ENCODE results near the gene PPP4R1.

PPP4R1 gene

GRCh38 chr18:9628984-9629383, 14.6 kb upstream of the PPP4R1 start:
- no peaks in the 10 kb centered on the region for H3K36me3 ChIP-seq (ENCODE audit: control insufficient read depth, insufficient read depth, low read length)
- H3K4me3 ChIP-seq (replicated peaks; ENCODE audit: low read depth, low read length): no peak overlapping the region
- no peak for TF ChIP-seq CTCF (IDR thresholded peaks at IDR 0.05; ENCODE audit: insufficient read depth, low read length, poor library complexity, severe bottlenecking)
- no peak for DNase-seq (ENCODE audit: extremely low read depth, insufficient read length)
- no peaks in the 10 kb centered on the region for H3K27me3 ChIP-seq (replicated peaks; ENCODE audit: control insufficient read depth, insufficient read depth, low read length)

GRCh38 chr18:9627642-9628041, 13.3 kb upstream of the PPP4R1 start:
- no peak for TF ChIP-seq CTCF (IDR thresholded peaks at IDR 0.05; ENCODE audit: insufficient read depth, low read length, poor library complexity, severe bottlenecking)
- H3K4me3 ChIP-seq (replicated peaks; ENCODE audit: low read depth, low read length): no peak overlapping the region
- no peaks in the 10 kb centered on the region for H3K27me3 ChIP-seq (replicated peaks; ENCODE audit: control insufficient read depth, insufficient read depth, low read length)
- no peak for DNase-seq (ENCODE audit: extremely low read depth, insufficient read length)
- no peaks in the 10 kb centered on the region for H3K36me3 ChIP-seq (ENCODE audit: control insufficient read depth, insufficient read depth, low read length)

- TF ChIP-seq CTCF (IDR thresholded peaks at IDR 0.05; ENCODE audit: insufficient read depth, low read length, poor library complexity, severe bottlenecking): no peak
- no peak for DNase-seq (ENCODE audit: extremely low read depth, insufficient read length)
- H3K36me3 ChIP-seq (ENCODE audit: control insufficient read depth, insufficient read depth, low read length): no peaks in the 10 kb centered on the region
- no peak overlapping the region for H3K4me3 ChIP-seq (replicated peaks; ENCODE audit: low read depth, low read length)
- no peaks in the 10 kb centered on the region for H3K27me3 ChIP-seq (replicated peaks; ENCODE audit: control insufficient read depth, insufficient read depth, low read length)
These were observed 5.6 kb upstream of the PPP4R1 start for GRCh38 chr18:9619990-9620389.

GRCh38 chr18:9619545-9619944, 5.2 kb upstream of the PPP4R1 start:
- Histone ChIP-seq H3K27me3 (replicated peaks; ENCODE audit: control insufficient read depth, insufficient read depth, low read length) (no peaks in the 10 kb centered on the region), H3K36me3 (ENCODE audit: control insufficient read depth, insufficient read depth, low read length) (no peaks in the 10 kb centered on the region), H3K4me3 (replicated peaks; ENCODE audit: low read depth, low read length) (no peak overlapping the region)
- no peak for TF ChIP-seq CTCF (IDR thresholded peaks at IDR 0.05; ENCODE audit: insufficient read depth, low read length, poor library complexity, severe bottlenecking)
- DNase-seq (ENCODE audit: extremely low read depth, insufficient read length): no peak

- no peak for TF ChIP-seq CTCF (IDR thresholded peaks at IDR 0.05; ENCODE audit: insufficient read depth, low read length, poor library complexity, severe bottlenecking)
- Histone ChIP-seq H3K27me3 (replicated peaks; ENCODE audit: control insufficient read depth, insufficient read depth, low read length) (no peaks in the 10 kb centered on the region), H3K36me3 (ENCODE audit: control insufficient read depth, insufficient read depth, low read length) (no peaks in the 10 kb centered on the region), H3K4me3 (replicated peaks; ENCODE audit: low read depth, low read length) (no peak overlapping the region)
- no peak for DNase-seq (ENCODE audit: extremely low read depth, insufficient read length)
These were observed 4.7 kb upstream of the PPP4R1 start for GRCh38 chr18:9619056-9619455.

GRCh38 chr18:9617006-9617542, 2.7 kb upstream of the PPP4R1 start:
- Histone ChIP-seq H3K36me3 (ENCODE audit: control insufficient read depth, insufficient read depth, low read length) (no peaks in the 10 kb centered on the region), H3K4me3 (replicated peaks; ENCODE audit: low read depth, low read length) (no peak overlapping the region), H3K27me3 (replicated peaks; ENCODE audit: control insufficient read depth, insufficient read depth, low read length) (no peaks in the 10 kb centered on the region)
- TF ChIP-seq CTCF (IDR thresholded peaks at IDR 0.05; ENCODE audit: insufficient read depth, low read length, poor library complexity, severe bottlenecking): no peak
- DNase-seq (ENCODE audit: extremely low read depth, insufficient read length): no peak

All from GM06990 (cell line).